Activated CD4-positive, alpha-beta T cell treated with anti-CD3 and anti-CD28 coated beads for 4 hours (primary cell): ENCODE data around the gene PBOV1.

ENCODE experiments used
- DNase-seq, 2 donors: peaks; one replicate each; pipeline ENCODE4 v3.0.0-alpha.2; 2020

The PBOV1 gene

GRCh38 chr6:138218449-138218848 is at the start of gene PBOV1:
TSS of gene PBOV1 (minus strand) at chr6:138218491. CDS start at chr6:138218395, 96 bp downstream.
- DNase-seq: no peak

- DNase-seq: no peak
Observed at GRCh38 chr6:138266095-138266494, 47.8 kb upstream of the PBOV1 start.

DNA sequence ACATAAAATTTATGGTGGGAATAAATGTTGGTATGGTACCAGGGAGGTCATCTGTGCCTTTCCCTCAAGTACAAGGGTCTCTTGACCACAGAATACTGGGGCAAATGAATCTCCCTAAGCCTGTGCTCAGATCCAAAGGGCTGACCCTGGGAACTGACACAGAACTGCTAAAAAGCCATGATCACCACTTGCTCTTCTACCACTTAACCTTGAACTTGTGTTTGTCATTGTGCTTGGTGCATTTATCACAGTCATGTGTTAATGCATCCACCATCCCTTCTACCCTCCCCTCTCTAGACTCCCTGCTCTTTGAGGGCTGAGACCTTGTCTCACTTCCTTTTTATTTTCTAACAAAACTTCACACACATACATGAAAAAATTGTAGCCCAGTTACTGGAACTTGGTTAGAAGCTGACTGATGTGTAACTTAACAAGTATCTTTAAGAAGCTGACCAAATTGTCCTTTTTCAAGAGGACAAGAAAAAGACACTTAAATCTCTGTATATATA is 46.1 kb upstream of the PBOV1 start:
- no peak for DNase-seq

- DNase-seq: no peak
Observed at GRCh38 chr6:138263963-138264362, 45.7 kb upstream of the PBOV1 start.

GRCh38 chr6:138261116-138261780 is 43.0 kb upstream of the PBOV1 start:
- no peak for DNase-seq

- DNase-seq: no peak
Observed at GRCh38 chr6:138258991-138259390, 40.7 kb upstream of the PBOV1 start.

GRCh38 chr6:138258197-138258596 is 39.9 kb upstream of the PBOV1 start:
- no peak for DNase-seq

DNA sequence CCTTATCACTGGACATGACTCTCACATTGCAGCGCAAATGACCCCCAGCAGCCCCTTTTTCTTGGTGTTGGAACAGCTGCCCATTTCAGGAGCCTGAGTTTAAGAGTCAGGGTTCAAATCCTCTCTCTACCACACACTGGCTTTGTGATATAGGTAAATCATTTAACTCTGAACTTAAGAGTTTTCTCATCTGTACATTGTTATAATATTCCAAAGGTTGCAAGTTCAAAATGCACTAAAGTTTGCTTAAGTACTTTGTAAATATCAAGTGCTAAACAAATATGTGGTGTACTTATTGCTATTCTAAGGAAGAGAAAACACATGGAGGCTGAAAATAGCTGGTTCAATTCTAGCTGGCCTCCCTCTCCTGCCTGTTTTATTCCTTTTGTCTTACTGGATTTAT is 39.3 kb upstream of the PBOV1 start:
- no peak for DNase-seq

GRCh38 chr6:138255443-138255842 is 37.2 kb upstream of the PBOV1 start:
- DNase-seq: no peak

GRCh38 chr6:138253731-138254130 is 35.4 kb upstream of the PBOV1 start:
- no peak for DNase-seq

- DNase-seq: no peak
Observed at GRCh38 chr6:138250513-138251247, 32.4 kb upstream of the PBOV1 start.

DNA sequence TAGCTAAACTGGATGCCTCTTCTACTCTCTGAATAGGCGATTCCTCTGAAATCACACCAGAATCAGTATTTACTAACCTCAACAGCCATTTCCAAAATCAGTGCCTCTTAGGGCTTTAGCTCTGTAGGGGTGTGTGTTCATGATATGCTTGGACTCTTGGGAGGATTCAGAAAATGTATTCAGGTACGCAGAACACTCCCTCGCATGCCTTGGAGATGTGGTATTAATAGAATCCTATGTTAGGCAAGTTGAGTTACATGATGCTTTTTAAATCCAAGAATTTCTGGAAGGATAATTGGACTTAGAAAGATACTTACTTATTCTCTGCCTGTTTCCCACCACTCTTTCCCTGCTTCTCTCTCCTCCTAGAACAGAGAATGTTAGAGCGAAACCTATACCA is 31.8 kb upstream of the PBOV1 start:
- no peak for DNase-seq

GRCh38 chr6:138248878-138249277 is 30.6 kb upstream of the PBOV1 start:
- DNase-seq: no peak

DNA sequence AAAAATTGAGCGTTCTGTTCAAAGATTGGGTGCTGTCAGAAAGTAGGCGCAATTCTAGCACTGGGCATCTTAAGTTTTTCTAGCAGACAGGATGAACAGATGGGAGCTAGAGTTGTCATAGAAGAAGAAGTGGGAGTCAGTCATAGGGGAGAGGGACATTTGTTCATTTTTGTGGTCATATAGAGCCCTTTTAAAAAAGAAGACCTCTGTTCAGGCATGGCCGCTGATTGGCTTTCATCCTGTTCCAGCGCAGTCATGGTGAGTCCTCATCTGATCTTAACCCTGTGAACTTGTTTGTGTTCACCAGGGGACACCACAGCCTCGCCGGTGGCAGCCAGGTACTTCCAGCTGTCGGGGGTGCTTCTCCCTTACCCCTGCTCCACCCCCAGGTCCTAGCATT is 29.7 kb upstream of the PBOV1 start:
- no peak for DNase-seq

- DNase-seq: no peak
Observed at GRCh38 chr6:138246650-138247440, 28.6 kb upstream of the PBOV1 start.

DNA sequence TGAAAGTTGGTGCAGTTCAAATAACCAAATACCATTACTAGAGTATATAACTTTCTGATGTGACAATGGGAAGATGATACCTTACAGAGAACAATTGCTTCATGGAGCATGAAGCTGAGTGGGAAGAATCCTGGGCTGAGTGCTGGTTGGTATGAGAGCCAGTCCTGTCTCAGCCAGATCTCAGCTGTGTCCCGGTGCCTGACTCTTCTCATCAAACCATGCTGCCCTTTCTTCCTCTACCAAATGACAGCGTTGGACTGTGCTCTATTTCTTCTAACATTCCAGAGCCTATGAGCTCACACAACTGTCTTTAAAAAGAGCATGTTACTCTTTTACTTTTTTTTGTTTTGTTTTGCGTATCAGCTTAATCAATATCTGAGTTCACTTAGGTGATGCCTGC is 27.5 kb upstream of the PBOV1 start:
- DNase-seq: no peak

GRCh38 chr6:138242987-138243592 is 24.8 kb upstream of the PBOV1 start:
- no peak for DNase-seq

DNA sequence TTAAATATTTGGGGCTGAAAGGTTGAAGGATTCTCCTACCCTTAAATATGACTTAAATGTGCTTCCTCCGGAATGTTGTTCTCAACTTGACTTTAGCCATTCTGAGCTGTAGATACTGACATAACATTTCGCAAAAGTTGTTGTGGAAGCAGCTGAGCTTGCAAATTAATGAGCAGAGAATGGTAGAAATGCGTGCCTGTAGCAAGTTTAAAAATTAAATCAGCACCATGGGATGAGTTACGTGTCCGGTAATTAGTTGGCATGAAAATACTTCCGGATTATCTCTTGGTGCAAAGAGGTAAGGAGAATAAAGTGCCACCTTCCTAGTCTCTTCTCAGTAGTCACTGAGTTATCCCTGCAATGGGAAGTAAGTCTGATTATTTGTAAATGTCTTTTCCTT is 23.6 kb upstream of the PBOV1 start:
- DNase-seq: no peak

GRCh38 chr6:138241381-138241780 is 23.1 kb upstream of the PBOV1 start:
- no peak for DNase-seq

DNA sequence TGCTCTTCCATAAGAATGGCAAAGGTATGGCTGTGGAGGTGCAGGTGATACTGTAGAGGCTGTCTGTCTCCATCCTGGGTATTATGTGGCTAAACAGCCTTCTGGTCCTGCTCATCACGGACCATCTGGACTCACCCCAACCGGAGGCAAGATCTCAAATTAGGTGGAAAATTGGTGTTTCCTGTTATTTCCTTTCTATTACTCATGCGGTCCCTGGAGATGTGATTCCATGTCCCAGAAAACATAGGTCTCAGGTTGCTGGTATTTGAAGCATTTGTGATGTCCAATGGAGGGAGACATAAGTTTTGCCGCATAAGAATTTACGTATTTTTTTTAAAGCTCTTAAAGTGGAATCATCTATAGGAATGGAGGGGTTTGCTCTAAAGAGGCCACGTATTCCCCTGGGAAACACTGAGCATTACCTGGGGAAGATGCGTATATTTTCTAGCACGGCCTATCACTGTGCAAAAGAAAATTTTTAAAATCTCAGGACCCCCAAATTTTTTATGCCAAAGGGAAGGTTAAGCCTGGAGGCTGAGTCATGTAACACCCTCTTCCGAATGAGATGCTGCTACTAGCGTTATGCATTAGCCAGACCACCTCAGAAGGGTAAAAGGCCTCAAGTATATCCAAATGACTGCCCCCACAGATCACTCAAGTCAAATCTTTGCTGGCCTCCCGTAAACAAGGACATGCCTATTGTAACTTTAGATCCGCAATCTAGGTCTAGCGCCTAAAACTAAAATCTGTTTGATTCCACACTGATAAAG is 22.4 kb upstream of the PBOV1 start:
- no peak for DNase-seq

GRCh38 chr6:138239774-138240173 is 21.5 kb upstream of the PBOV1 start:
- no peak for DNase-seq

GRCh38 chr6:138238368-138238767 is 20.1 kb upstream of the PBOV1 start:
- no peak for DNase-seq
